ENCODE measurements around the gene FNDC10. TPM values are rescaled to one million over a fixed set of nuclear protein-coding genes. Genes with fewer than 3 reads are reported as not detected.

FNDC10 gene
- total and polyA plus RNA-seq, 9 of the 15 experiments (the other 6 are each of a cell fraction or from before 2014, with no cell fraction given), result 0.08 to 6.3 (median 1.6) TPM

- TF ChIP-seq FOXK1 (CRISPR knock-in tag; IDR thresholded peaks at IDR 0.05; ENCODE audit: borderline replicate concordance), result no peak
- no peak for TF ChIP-seq DDX20 (tag; IDR thresholded peaks at IDR 0.05; ENCODE audit: low read depth)
- TF ChIP-seq NBN (IDR thresholded peaks at IDR 0.05; ENCODE audit: low read depth), result peak; percentile 73
- no peak for TF ChIP-seq ARID3A (IDR thresholded peaks at IDR 0.05; ENCODE audit: borderline replicate concordance, low read depth, low read length)
- no peak for TF ChIP-seq HNRNPL (IDR thresholded peaks at IDR 0.05; ENCODE audit: low read depth, low read length)
- TF ChIP-seq, protein P1, sequence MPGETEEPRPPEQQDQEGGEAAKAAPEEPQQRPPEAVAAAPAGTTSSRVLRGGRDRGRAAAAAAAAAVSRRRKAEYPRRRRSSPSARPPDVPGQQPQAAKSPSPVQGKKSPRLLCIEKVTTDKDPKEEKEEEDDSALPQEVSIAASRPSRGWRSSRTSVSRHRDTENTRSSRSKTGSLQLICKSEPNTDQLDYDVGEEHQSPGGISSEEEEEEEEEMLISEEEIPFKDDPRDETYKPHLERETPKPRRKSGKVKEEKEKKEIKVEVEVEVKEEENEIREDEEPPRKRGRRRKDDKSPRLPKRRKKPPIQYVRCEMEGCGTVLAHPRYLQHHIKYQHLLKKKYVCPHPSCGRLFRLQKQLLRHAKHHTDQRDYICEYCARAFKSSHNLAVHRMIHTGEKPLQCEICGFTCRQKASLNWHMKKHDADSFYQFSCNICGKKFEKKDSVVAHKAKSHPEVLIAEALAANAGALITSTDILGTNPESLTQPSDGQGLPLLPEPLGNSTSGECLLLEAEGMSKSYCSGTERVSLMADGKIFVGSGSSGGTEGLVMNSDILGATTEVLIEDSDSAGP (CRISPR knock-in tag; IDR thresholded peaks at IDR 0.05), result no peak
- no peak for TF ChIP-seq SMARCC2 (IDR thresholded peaks at IDR 0.05; ENCODE audit: low read depth)
- no peak for TF ChIP-seq ZNF75A (CRISPR knock-in tag; IDR thresholded peaks at IDR 0.05)
- TF ChIP-seq FOS (IDR thresholded peaks at IDR 0.05; ENCODE audit: extremely low read depth, insufficient read length), result no peak
- peak; percentile 72; the same call in 1 of the 2 replicates for TF ChIP-seq ZNF77 (CRISPR knock-in tag; IDR thresholded peaks at IDR 0.05)
- 0 out of 3 replicates have a peak, but pooled peaks of 1 of the 2 experiments have one; percentile 18 for TF ChIP-seq CBX3 (IDR thresholded peaks at IDR 0.05; ENCODE audit: borderline replicate concordance in 1 of 2, low read length in 2 of 2)
- no peak for TF ChIP-seq ZNF239 (CRISPR knock-in tag; IDR thresholded peaks at IDR 0.05)
- TF ChIP-seq ARNT (IDR thresholded peaks at IDR 0.05), result no peak
- peak; percentile 28; the same call in 1 of the 2 replicates for TF ChIP-seq NR1H2 (CRISPR knock-in tag; IDR thresholded peaks at IDR 0.05)
- no peak for TF ChIP-seq NCOA2 (IDR thresholded peaks at IDR 0.05; ENCODE audit: partially characterized antibody in 2 of 2)
- no peak for TF ChIP-seq ZBTB34 (CRISPR knock-in tag; IDR thresholded peaks at IDR 0.05)
- TF ChIP-seq CTBP1 (IDR thresholded peaks at IDR 0.05; ENCODE audit: borderline replicate concordance), result peak; percentile 89
- TF ChIP-seq, protein P2, sequence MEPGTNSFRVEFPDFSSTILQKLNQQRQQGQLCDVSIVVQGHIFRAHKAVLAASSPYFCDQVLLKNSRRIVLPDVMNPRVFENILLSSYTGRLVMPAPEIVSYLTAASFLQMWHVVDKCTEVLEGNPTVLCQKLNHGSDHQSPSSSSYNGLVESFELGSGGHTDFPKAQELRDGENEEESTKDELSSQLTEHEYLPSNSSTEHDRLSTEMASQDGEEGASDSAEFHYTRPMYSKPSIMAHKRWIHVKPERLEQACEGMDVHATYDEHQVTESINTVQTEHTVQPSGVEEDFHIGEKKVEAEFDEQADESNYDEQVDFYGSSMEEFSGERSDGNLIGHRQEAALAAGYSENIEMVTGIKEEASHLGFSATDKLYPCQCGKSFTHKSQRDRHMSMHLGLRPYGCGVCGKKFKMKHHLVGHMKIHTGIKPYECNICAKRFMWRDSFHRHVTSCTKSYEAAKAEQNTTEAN (CRISPR knock-in tag; IDR thresholded peaks at IDR 0.05), result no peak
- TF ChIP-seq, protein P3, sequence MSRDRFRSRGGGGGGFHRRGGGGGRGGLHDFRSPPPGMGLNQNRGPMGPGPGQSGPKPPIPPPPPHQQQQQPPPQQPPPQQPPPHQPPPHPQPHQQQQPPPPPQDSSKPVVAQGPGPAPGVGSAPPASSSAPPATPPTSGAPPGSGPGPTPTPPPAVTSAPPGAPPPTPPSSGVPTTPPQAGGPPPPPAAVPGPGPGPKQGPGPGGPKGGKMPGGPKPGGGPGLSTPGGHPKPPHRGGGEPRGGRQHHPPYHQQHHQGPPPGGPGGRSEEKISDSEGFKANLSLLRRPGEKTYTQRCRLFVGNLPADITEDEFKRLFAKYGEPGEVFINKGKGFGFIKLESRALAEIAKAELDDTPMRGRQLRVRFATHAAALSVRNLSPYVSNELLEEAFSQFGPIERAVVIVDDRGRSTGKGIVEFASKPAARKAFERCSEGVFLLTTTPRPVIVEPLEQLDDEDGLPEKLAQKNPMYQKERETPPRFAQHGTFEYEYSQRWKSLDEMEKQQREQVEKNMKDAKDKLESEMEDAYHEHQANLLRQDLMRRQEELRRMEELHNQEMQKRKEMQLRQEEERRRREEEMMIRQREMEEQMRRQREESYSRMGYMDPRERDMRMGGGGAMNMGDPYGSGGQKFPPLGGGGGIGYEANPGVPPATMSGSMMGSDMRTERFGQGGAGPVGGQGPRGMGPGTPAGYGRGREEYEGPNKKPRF (IDR thresholded peaks at IDR 0.05; ENCODE audit: low read depth, low read length), result no peak
- 0 out of 2 replicates have a peak, but pooled peaks have one; percentile 26 for TF ChIP-seq ZEB2 (IDR thresholded peaks at IDR 0.05)
These were observed 15.5 kb upstream of the FNDC10 start, which contains the start of gene MIB2 (continued) for GRCh38 chr1:1615256-1616044.

All from K562 (cell line).